Lower lobe of right lung (tissue), 2 donors: ENCODE data around the gene RASGRP3. TPM values are rescaled to one million over a fixed set of nuclear protein-coding genes. Genes with fewer than 3 reads are reported as not detected.

Experiments used
- ATAC-seq, 2 donors: fragments of 200-7000 bp; cut with Tn5 transposase; one replicate each; pipeline ENCODE4 v1.9.1; 2020 to 2022; ENCODE audit warnings: mild to moderate bottlenecking in 2 of 2, moderate library complexity in 2 of 2
- DNase-seq: peaks from one replicate; pipeline ENCODE4 v3.0.0-alpha.2; 2020
- H3K27ac ChIP-seq: fragments of 200-600 bp; one replicate; pipeline ENCODE4 v1.8.0; 2022
- H3K27me3 ChIP-seq: fragments of 200-600 bp; one replicate; pipeline ENCODE4 v1.8.0; 2022; ENCODE audit warnings: low read depth
- H3K36me3 ChIP-seq: fragments of 200-600 bp; one replicate; pipeline ENCODE4 v1.8.0; 2022; ENCODE audit warnings: mild to moderate bottlenecking
- H3K4me1 ChIP-seq: fragments of 200-600 bp; one replicate; pipeline ENCODE4 v1.8.0; 2022
- H3K4me3 ChIP-seq: fragments of 200-600 bp; one replicate; pipeline ENCODE4 v1.8.0; 2022; ENCODE audit warnings: mild to moderate bottlenecking
- H3K9me3 ChIP-seq: fragments of 200-600 bp; one replicate; pipeline ENCODE4 v1.8.0; 2022
- CTCF ChIP-seq: fragments of 200-600 bp; IDR thresholded peaks from one replicate; pipeline ENCODE4 v1.8.0; 2022; ENCODE audit warnings: antibody characterized with exemption, mild to moderate bottlenecking
- intact Hi-C: fragments of 100-400 bp; cut with DNase I; formaldehyde crosslinking; loops from one replicate; pipeline ENCODE4 v1.11.0; 2022
- total RNA-seq: library from RNA; stranded (reverse); fragmentation: NEBNext Ultra II Directional; extraction: Animal tissue kit (Norgen Biotek cat#: 25700); gene quantifications from one replicate; pipeline ENCODE4 v1.2.1, GENCODE V29; 2021
- donor health status: DM: no; HTN: yes; CAD: no; lungs with severe emphysema.

The RASGRP3 gene
- total RNA-seq, 1 donor from 2014 or later, result 13.7 TPM

DNA sequence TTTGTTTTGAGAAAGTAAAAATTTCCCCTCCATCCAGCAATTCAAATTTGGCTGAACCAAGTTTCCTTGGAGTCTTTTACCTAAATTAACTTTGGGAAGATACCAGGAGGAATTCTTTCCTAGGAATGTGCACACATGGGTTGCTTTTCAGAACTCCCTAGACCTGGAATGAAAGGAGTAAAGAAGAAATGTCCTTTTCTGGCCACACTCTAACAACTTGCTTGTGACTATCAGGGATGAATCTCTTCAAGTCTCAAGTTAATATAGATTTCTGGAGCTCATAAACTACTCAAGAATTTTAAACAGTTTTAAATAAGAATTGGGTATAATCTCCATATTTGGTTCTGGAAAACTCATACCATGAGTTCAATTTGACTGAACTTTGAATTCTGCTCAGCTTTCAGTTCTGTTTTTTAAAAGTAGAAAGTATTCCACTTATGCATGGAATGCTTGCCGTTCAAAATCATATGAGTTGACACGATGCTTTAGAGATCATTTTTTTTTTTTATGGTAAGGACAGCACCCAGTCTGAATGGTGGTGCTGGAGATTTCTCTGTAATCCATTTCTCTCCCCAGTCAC lies 7.7 kb downstream of the RASGRP3 start:
- no peak overlapping the region for H3K4me3 ChIP-seq
- ATAC-seq, result no peak
- no peak for DNase-seq

GRCh38 chr2:33485051-33485450 lies 8.6 kb downstream of the RASGRP3 start:
- Histone ChIP-seq H3K27me3 (no peaks in the 10 kb centered on the region), H3K9me3 (no peaks in the 10 kb centered on the region), H3K36me3 (no peaks in the 10 kb centered on the region), H3K4me1 (peaks cover 18% of the 10 kb centered on the region), H3K27ac (no peak overlapping the region), H3K4me3 (no peak overlapping the region)
- TF ChIP-seq CTCF, result no peak
- ATAC-seq (no peak), DNase-seq (no peak)
- intact Hi-C loops, result no loop called here

More for the DNA sequence above, 7.7 kb downstream of the RASGRP3 start:
- no peak for TF ChIP-seq CTCF
- H3K27ac ChIP-seq, result no peak overlapping the region
- intact Hi-C loops, result no loop called here
- H3K9me3 ChIP-seq, result no peaks in the 10 kb centered on the region
- H3K36me3 ChIP-seq, result no peaks in the 10 kb centered on the region
- peaks cover 24% of the 10 kb centered on the region for H3K4me1 ChIP-seq
- H3K27me3 ChIP-seq, result no peaks in the 10 kb centered on the region

- Histone ChIP-seq H3K4me1 (peaks cover 18% of the 10 kb centered on the region), H3K9me3 (no peaks in the 10 kb centered on the region), H3K27ac (no peak overlapping the region), H3K27me3 (no peaks in the 10 kb centered on the region), H3K4me3 (no peak overlapping the region), H3K36me3 (no peaks in the 10 kb centered on the region)
- DNase-seq (no peak), ATAC-seq (no peak)
- TF ChIP-seq CTCF, result no peak
- intact Hi-C loops, result no loop called here
Observed at GRCh38 chr2:33486544-33486943, 10.1 kb downstream of the RASGRP3 start.

DNA sequence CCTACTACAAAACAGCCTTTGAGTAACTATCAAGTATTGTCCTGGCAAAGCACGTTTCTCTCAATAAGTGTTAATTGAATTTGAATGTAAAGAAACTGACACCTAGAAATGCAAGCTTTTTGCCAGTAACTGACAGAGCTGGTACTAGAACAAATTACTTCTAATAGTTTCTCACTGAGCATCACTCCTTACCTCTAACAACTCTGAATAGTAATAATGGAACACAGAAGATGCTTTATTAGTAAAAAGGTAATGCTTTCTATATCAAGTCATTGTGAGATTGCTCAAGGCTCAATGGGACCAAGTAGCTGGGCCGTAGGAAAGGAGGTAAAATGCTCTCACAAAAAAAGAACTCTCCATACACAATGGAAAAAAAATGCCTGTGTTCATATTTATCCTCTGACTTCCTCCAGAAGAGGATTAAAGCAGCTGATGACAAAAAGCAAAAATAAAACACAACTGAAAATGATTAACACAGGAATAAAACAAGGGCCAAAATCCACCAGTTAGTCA lies 11.8 kb downstream of the RASGRP3 start:
- no peak for TF ChIP-seq CTCF
- intact Hi-C loops, result no loop called here

DNA sequence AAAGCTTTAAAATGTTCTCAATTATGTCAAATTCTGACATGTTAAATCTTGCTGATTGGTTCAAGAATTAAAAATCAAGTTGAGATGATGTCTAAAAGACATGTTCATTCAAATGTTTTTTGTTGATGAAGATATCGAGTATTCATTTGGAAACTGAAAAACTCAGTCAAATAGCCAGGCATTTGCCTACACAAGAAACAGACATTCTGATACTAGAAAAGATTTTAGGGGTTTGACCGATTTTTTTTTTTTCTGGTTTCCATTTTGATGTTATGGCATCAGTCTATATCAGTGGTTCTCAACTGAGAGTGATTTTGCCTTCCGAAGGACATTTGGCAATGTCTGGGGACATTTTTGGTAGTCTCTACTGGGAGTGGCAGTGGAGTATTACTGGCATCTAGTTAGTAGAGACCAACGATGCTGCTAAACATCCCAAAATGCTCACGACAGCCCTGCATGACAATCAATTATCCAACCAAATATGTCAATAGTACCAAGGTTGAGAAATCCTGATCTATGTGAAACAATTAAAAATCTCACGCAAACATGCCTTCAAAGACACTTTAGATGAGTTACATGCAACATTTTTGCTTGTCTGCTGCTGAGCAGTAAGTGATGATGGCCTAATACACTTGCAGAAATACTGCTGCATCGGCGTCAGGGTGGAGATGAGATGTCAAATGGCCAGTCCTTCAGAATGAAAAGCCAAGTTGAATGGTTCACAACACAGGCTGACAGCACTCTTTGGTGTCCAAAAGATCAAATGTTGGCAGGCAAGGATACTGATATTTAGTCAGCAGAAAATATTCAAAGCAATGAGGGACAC lies 12.5 kb downstream of the RASGRP3 start:
- Histone ChIP-seq H3K4me3 (no peak overlapping the region), H3K9me3 (no peaks in the 10 kb centered on the region), H3K27me3 (no peaks in the 10 kb centered on the region), H3K4me1 (peaks cover 13% of the 10 kb centered on the region), H3K36me3 (no peaks in the 10 kb centered on the region), H3K27ac (no peak overlapping the region)
- no peak for DNase-seq
- ATAC-seq, result no peak
- TF ChIP-seq CTCF, result no peak
- intact Hi-C loops, result no loop called here

More for the DNA sequence above, 11.8 kb downstream of the RASGRP3 start:
- Histone ChIP-seq H3K27me3 (no peaks in the 10 kb centered on the region), H3K4me3 (no peak overlapping the region), H3K27ac (no peak overlapping the region), H3K9me3 (no peaks in the 10 kb centered on the region), H3K36me3 (no peaks in the 10 kb centered on the region), H3K4me1 (peaks cover 18% of the 10 kb centered on the region)
- no peak for DNase-seq
- no peak for ATAC-seq
